ENCODE data around the gene CEP192. TPM values are rescaled to one million over a fixed set of nuclear protein-coding genes. Genes with fewer than 3 reads are reported as not detected.

The CEP192 gene
- total and polyA plus RNA-seq, 10 of the 15 experiments (the other 5 are each of a cell fraction or from before 2014, with no cell fraction given) = 15.4 to 58.2 (median 29.6) TPM

DNA sequence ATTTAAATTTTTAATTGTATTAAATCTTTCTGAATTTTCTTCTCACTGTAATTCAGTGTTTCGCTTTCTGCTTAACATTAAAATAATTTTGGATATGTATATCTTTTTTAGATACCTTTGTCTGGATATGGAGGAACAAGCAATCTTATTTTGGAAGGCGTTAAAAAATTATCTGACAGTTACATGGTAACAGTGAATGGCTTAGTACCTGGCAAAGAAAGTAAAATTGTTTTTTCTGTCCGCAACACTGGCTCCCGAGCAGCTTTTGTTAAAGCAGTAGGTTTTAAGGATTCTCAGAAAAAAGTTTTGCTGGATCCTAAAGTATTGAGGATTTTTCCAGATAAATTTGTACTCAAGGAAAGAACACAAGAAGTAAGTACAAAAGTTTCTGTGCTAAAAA is 95.7 kb downstream of the CEP192 start:
- in situ Hi-C loops (cut with MboI) (no loop called here), intact Hi-C loops (cut with micrococcal nuclease; ENCODE audit: unreplicated experiment) (no loop called here)
- FAIRE-seq (no peak), DNase-seq (ENCODE audit: low read depth, low spot score) (no peak), ATAC-seq (no peak)
- no peak overlapping the region for H3K9ac ChIP-seq (ENCODE audit: control insufficient read depth, insufficient read depth, low read length)
- ChIA-PET POLR2A (no interaction called here), CTCF (interaction anchor here (0.9 to 1.2 kb wide), 2 partner anchors 18 to 23 kb away, joined by 3 to 4 read pairs; no protein-coding TSS in a partner anchor), SMC1A (ENCODE audit: uncharacterized antibody, unreplicated experiment) (no interaction called here), RAD21 (ENCODE audit: unreplicated experiment) (no interaction called here)
- H3K9me3 ChIP-seq (replicated peaks; ENCODE audit: control insufficient read depth, insufficient read depth, low read length) = no peaks in the 10 kb centered on the region; the same call in 2 of the 3 replicates
- no TSS peak for BruUV-seq (replicated peaks)
- H3K4me1 ChIP-seq (ENCODE audit: control insufficient read depth, insufficient read depth, low read length) = no peaks in the 10 kb centered on the region
- WGBS (ENCODE audit: insufficient coverage, insufficient replicate concordance, low lambda C conversion rate, missing lambda C conversion rate) = 98% methylated on average over 4 of the region's 4 CpGs
- no peak overlapping the region for H3K4me2 ChIP-seq (ENCODE audit: control insufficient read depth, insufficient read depth)
- H3K27me3 ChIP-seq (replicated peaks in 1 of 2; ENCODE audit: control insufficient read depth in 2 of 2, insufficient read depth in 2 of 2, low read length in 1 of 2) = no peaks in the 10 kb centered on the region
- peaks cover 4 to 21% of the 10 kb centered on the region in 2 experiments for H3K36me3 ChIP-seq (ENCODE audit: control insufficient read depth in 2 of 2, insufficient read depth in 2 of 2, low read length in 1 of 2)
- H3K27ac ChIP-seq (ENCODE audit: control insufficient read depth, insufficient read depth) = no peak overlapping the region
- no peak overlapping the region for H3K4me3 ChIP-seq
- H2AFZ ChIP-seq (ENCODE audit: control insufficient read depth, low read depth, low read length) = no peak overlapping the region
- H4K20me1 ChIP-seq (ENCODE audit: control insufficient read depth, insufficient read depth) = no peaks in the 10 kb centered on the region
- H3K79me2 ChIP-seq (ENCODE audit: control insufficient read depth, insufficient read depth, low read length) = no peaks in the 10 kb centered on the region
- TF ChIP-seq MTA3 (IDR thresholded peaks at IDR 0.05; ENCODE audit: borderline replicate concordance, low read length) (no peak), ZNF24 (IDR thresholded peaks at IDR 0.05) (no peak), CHD1 (IDR thresholded peaks at IDR 0.05; ENCODE audit: low read depth, low read length) (no peak), KDM1A (IDR thresholded peaks at IDR 0.05; ENCODE audit: borderline replicate concordance) (no peak), MYC (IDR thresholded peaks at IDR 0.05; ENCODE audit: insufficient read depth, insufficient read length, insufficient replicate concordance, low read length, severe bottlenecking) (no peak), CREM (IDR thresholded peaks at IDR 0.05; ENCODE audit: low read depth) (no peak), BACH1 (IDR thresholded peaks at IDR 0.05; ENCODE audit: borderline replicate concordance) (no peak), DPF2 (IDR thresholded peaks at IDR 0.05) (no peak), MTA2 (IDR thresholded peaks at IDR 0.05; ENCODE audit: low read depth) (no peak), TCF12 (IDR thresholded peaks at IDR 0.05; ENCODE audit: low read depth, low read length) (no peak), ZBTB40 (IDR thresholded peaks at IDR 0.05; ENCODE audit: borderline replicate concordance) (no peak), CHD2 (IDR thresholded peaks at IDR 0.05; ENCODE audit: borderline replicate concordance, low read depth, low read length) (no peak), BRCA1 (IDR thresholded peaks at IDR 0.05; ENCODE audit: low read depth, low read length) (no peak), TBL1XR1 (IDR thresholded peaks at IDR 0.05; ENCODE audit: low read depth, low read length) (no peak), SKIL (IDR thresholded peaks at IDR 0.05; ENCODE audit: low read depth, poor library complexity, severe bottlenecking) (no peak), MYB (IDR thresholded peaks at IDR 0.05; ENCODE audit: borderline replicate concordance, low read depth, low read length) (no peak)
- TF ChIP-seq, protein P1, sequence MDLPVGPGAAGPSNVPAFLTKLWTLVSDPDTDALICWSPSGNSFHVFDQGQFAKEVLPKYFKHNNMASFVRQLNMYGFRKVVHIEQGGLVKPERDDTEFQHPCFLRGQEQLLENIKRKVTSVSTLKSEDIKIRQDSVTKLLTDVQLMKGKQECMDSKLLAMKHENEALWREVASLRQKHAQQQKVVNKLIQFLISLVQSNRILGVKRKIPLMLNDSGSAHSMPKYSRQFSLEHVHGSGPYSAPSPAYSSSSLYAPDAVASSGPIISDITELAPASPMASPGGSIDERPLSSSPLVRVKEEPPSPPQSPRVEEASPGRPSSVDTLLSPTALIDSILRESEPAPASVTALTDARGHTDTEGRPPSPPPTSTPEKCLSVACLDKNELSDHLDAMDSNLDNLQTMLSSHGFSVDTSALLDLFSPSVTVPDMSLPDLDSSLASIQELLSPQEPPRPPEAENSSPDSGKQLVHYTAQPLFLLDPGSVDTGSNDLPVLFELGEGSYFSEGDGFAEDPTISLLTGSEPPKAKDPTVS (IDR thresholded peaks at IDR 0.05; ENCODE audit: low read depth, low read length) = no peak
- TF ChIP-seq, protein P2, sequence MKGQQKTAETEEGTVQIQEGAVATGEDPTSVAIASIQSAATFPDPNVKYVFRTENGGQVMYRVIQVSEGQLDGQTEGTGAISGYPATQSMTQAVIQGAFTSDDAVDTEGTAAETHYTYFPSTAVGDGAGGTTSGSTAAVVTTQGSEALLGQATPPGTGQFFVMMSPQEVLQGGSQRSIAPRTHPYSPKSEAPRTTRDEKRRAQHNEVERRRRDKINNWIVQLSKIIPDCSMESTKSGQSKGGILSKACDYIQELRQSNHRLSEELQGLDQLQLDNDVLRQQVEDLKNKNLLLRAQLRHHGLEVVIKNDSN (IDR thresholded peaks at IDR 0.05; ENCODE audit: borderline replicate concordance, extremely low read length, insufficient read depth, low read depth, low read length) = no peak
